K562 (cell line): ENCODE results near the gene FTO. TPM values are rescaled to one million over a fixed set of nuclear protein-coding genes. Genes with fewer than 3 reads are reported as not detected.

Experiments used
- ATAC-seq: fragments of 200-7000 bp; cut with Tn5 transposase; 3 replicates; pipeline ENCODE4 v1.9.1; 2020; ENCODE audit warnings: moderate library complexity
- BruUV-seq: library from RNA; stranded (reverse); fragments of 400-500 nt; replicated peaks from 2 replicates; lab custom pipeline; 2021; lab: Mats Ljungman, UMichigan
- CTCF ChIA-PET: fragments of 300-600 bp; formaldehyde crosslinking; extraction: SDS; loops from one replicate; lab custom pipeline; 2021; ENCODE audit warnings: low intra/inter-chr PET ratio; lab: Yijun Ruan, JAX
- POLR2A ChIA-PET: fragments of 300-600, 350-650 bp; sonication (Branson Sonifier 250); formaldehyde crosslinking; extraction: SDS; loops from one replicate; lab custom pipeline; 2021; ENCODE audit warnings: antibody characterized with exemption, inconsistent platforms; lab: Yijun Ruan, JAX
- DNase-seq, 4 experiments: peaks; one replicate each; pipeline versions ENCODE4 v3.0.0 to v3.0.0-alpha.2; 2011 to 2018; ENCODE audit warnings: low spot score in 3 of 4, mixed read lengths in 3 of 4; ENCODE audit errors: extremely low read depth in 1 of 4
- FAIRE-seq: peaks from 2 replicates; lab custom pipeline; 2011; peaks lifted over from hg19 to GRCh38; lab: Jason Lieb, UNC
- H2AFZ ChIP-seq: 2 replicates; pipeline ENCODE4 v1.6.0; 2011; ENCODE audit warnings: low read depth, low read length, control low read depth, inconsistent platforms
- H3K27ac ChIP-seq: fragments of 200-600 bp; 3 replicates; pipeline ENCODE4 v1.8.0; 2011; ENCODE audit warnings: low read depth, mild to moderate bottlenecking, control low read depth, inconsistent platforms, low read length, moderate library complexity, mixed read lengths; ENCODE audit errors: extremely low read depth
- H3K27me3 ChIP-seq, 2 experiments: fragments of 300-600 bp in 1 of 2; 2 replicates in 1 of 2; 3 replicates in 1 of 2; pipeline versions ENCODE4 v1.6.0 to v1.8.0; 2011; ENCODE audit warnings: inconsistent platforms in 2 of 2, low read length in 2 of 2, mild to moderate bottlenecking in 1 of 2, mixed read lengths in 1 of 2, moderate library complexity in 1 of 2; ENCODE audit not compliant: control insufficient read depth in 2 of 2, insufficient read depth in 2 of 2
- H3K36me3 ChIP-seq: fragments of 300-600 bp; 3 replicates; pipeline ENCODE4 v1.8.0; 2011; ENCODE audit warnings: mild to moderate bottlenecking, low read length, inconsistent platforms; ENCODE audit not compliant: control insufficient read depth, insufficient read depth
- H3K4me1 ChIP-seq, 2 experiments: fragments of 200-600 bp in 1 of 2; replicated peaks in 1 of 2; 2 replicates in 1 of 2; 3 replicates in 1 of 2; pipeline versions ENCODE4 v1.5.1 to v1.8.0; 2011; ENCODE audit warnings: inconsistent platforms in 2 of 2, low read length in 2 of 2, mild to moderate bottlenecking in 1 of 2, mixed read lengths in 1 of 2, moderate library complexity in 1 of 2; ENCODE audit not compliant: control insufficient read depth in 2 of 2, insufficient read depth in 2 of 2
- H3K4me2 ChIP-seq: 2 replicates; pipeline ENCODE4 v1.6.1; 2011; ENCODE audit warnings: low read length, control low read depth, inconsistent platforms, mixed read lengths; ENCODE audit not compliant: insufficient read depth
- H3K4me3 ChIP-seq: fragments of 200-600 bp; sonication (generic), shearing (Covaris generic); 2 replicates; pipeline ENCODE4 v1.5.1; 2016; ENCODE audit warnings: control low read depth, inconsistent platforms
- H3K79me2 ChIP-seq: fragments of 200-600 bp; 3 replicates; pipeline ENCODE4 v1.8.0; 2011; ENCODE audit warnings: low read length, inconsistent platforms; ENCODE audit not compliant: control insufficient read depth, insufficient read depth
- H3K9ac ChIP-seq, 2 experiments: 2 replicates each; pipeline versions ENCODE4 v1.6.0 to v1.6.1; 2011; ENCODE audit warnings: low read depth in 2 of 2, low read length in 2 of 2, control low read depth in 1 of 2, inconsistent platforms in 1 of 2, mild to moderate bottlenecking in 1 of 2, mixed read lengths in 1 of 2; ENCODE audit not compliant: insufficient read depth in 1 of 2
- H3K9me1 ChIP-seq: one replicate; pipeline ENCODE4 v1.6.0; 2011; ENCODE audit warnings: inconsistent platforms, mild to moderate bottlenecking, low read length, moderate library complexity; ENCODE audit not compliant: control insufficient read depth, insufficient read depth
- H3K9me3 ChIP-seq: replicated peaks from 2 replicates; pipeline ENCODE4 v1.5.1; 2011; ENCODE audit warnings: low read depth, low read length, inconsistent platforms; ENCODE audit not compliant: control insufficient read depth, insufficient read depth
- H4K20me1 ChIP-seq: replicated peaks from 2 replicates; pipeline ENCODE4 v1.6.1; 2011; ENCODE audit warnings: low read length, inconsistent platforms, mixed read lengths; ENCODE audit not compliant: control insufficient read depth, insufficient read depth
- CBFA2T3 ChIP-seq: fragments of 450-650 bp; IDR thresholded peaks from 2 replicates; pipeline ENCODE4 v1.6.1; 2017
- EP400 ChIP-seq: fragments of 450-650 bp; IDR thresholded peaks from 2 replicates; pipeline ENCODE4 v1.6.1; 2017; ENCODE audit warnings: antibody characterized with exemption, mild to moderate bottlenecking, moderate library complexity
- GATA2 ChIP-seq: sonication (generic); formaldehyde crosslinking; IDR thresholded peaks from 2 replicates; pipeline ENCODE4 v1.4.0; 2020; ENCODE audit warnings: mild to moderate bottlenecking, missing genetic modification reagents
- HDAC8 ChIP-seq: fragments of 450-650 bp; IDR thresholded peaks from 2 replicates; pipeline ENCODE4 v1.6.1; 2016; ENCODE audit warnings: mild to moderate bottlenecking, missing genetic modification characterization, moderate library complexity, missing compliant biosample characterization
- PHB2 ChIP-seq: fragments of 450-650 bp; IDR thresholded peaks from 2 replicates; pipeline ENCODE4 v1.6.1; 2017; ENCODE audit warnings: low read depth
- PHTF2 ChIP-seq: fragments of 250-450 bp; sonication (Bioruptor Pico); IDR thresholded peaks from 2 replicates; pipeline ENCODE4 v1.5.0; 2021; ENCODE audit warnings: mild to moderate bottlenecking
- POLR2G ChIP-seq: fragments of 200-400 bp; formaldehyde crosslinking; IDR thresholded peaks from 2 replicates; pipeline ENCODE4 v1.6.1; 2017; ENCODE audit warnings: low read depth, mild to moderate bottlenecking, antibody characterized with exemption, low read length, moderate library complexity
- RBM34 ChIP-seq: fragments of 200-400 bp; formaldehyde crosslinking; IDR thresholded peaks from 2 replicates; pipeline ENCODE4 v1.6.1; 2018; ENCODE audit warnings: low read length, borderline replicate concordance; ENCODE audit not compliant: insufficient read depth
- SLC30A9 ChIP-seq: fragments of 250-450 bp; sonication (Bioruptor Pico); IDR thresholded peaks from 2 replicates; pipeline ENCODE4 v1.8.0; 2022; ENCODE audit warnings: mild to moderate bottlenecking, moderate library complexity
- ZNF239 ChIP-seq: fragments of 250-450 bp; sonication (Bioruptor Pico); IDR thresholded peaks from 2 replicates; pipeline ENCODE4 v1.4.0; 2020; ENCODE audit warnings: mild to moderate bottlenecking
- ZNF280A ChIP-seq: fragments of 450-650 bp; IDR thresholded peaks from 2 replicates; pipeline ENCODE4 v1.6.1; 2018; ENCODE audit warnings: mild to moderate bottlenecking, low read depth; ENCODE audit not compliant: partially characterized antibody
- ZNF696 ChIP-seq: fragments of 250-450 bp; sonication (Bioruptor Pico); conservative IDR thresholded peaks from 2 replicates; pipeline ENCODE4 v1.4.0; 2020; ENCODE audit warnings: mild to moderate bottlenecking, moderate library complexity
- ZNF75A ChIP-seq: fragments of 450-650 bp; formaldehyde crosslinking; IDR thresholded peaks from 2 replicates; pipeline ENCODE4 v1.4.0; 2020; ENCODE audit warnings: mild to moderate bottlenecking
- ZNF785 ChIP-seq: fragments of 250-450 bp; sonication (Bioruptor Pico); IDR thresholded peaks from 2 replicates; pipeline ENCODE4 v1.4.0; 2020; ENCODE audit warnings: mild to moderate bottlenecking
- WGBS: fragments of 100-300 bp; shearing (Covaris generic); methylation state at CpG from one replicate; pipeline ENCODE4 v1.1.6; 2016; ENCODE audit warnings: low coverage, mixed read lengths; ENCODE audit not compliant: insufficient coverage; ENCODE audit errors: missing lambda C conversion rate; 5-methylcytosine and 5-hydroxymethylcytosine counted together
- in situ Hi-C: fragments of 300-500 bp; cut with MboI; formaldehyde crosslinking; loops from 4 replicates; pipeline ENCODE4 v1.15.0; 2018; ENCODE audit warnings: inconsistent platforms, mixed read lengths
- intact Hi-C: fragments of 100-400 bp; cut with micrococcal nuclease; formaldehyde crosslinking; loops from 2 replicates; pipeline ENCODE4 v1.14.2; 2022
- polyA plus RNA-seq, 8 experiments: library from polyadenylated mRNA; depleted of rRNA in 4 of 8; stranded (reverse) in 5 of 8; unstranded in 3 of 8; fragments of >200 nt; fragmentation: Nextera tagmentation in 2 of 8; fragmentation: Illumina TruSeq in 1 of 8; extraction: Ambion mirVana in 2 of 8; extraction: Trizol in 1 of 8; gene quantifications; 2 replicates each; pipeline versions ENCODE4 v1.2.1 to v1.2.3, GENCODE V29; 2011 to 2014; ENCODE audit warnings: inconsistent platforms in 1 of 8, missing spikeins in 1 of 8
- total RNA-seq, 7 experiments: library from RNA; depleted of rRNA in 6 of 7; stranded (reverse); fragments of >200 nt in 6 of 7; fragmentation: Illumina TruSeq in 2 of 7; extraction: Trizol in 2 of 7; gene quantifications; 2 replicates each; pipeline versions ENCODE4 v1.2.1 to v1.2.3, GENCODE V29; 2011 to 2021; ENCODE audit warnings: low replicate concordance in 1 of 7
- TF ChIP-seq, protein P1 (sequence below): fragments of 250-450 bp; sonication (Bioruptor Pico); IDR thresholded peaks from 2 replicates; pipeline ENCODE4 v1.8.0; 2022; ENCODE audit warnings: inconsistent platforms
- TF ChIP-seq, protein P2 (sequence below): fragments of 250-450 bp; sonication (Bioruptor Pico); IDR thresholded peaks from 2 replicates; pipeline ENCODE4 v1.8.0; 2021; ENCODE audit warnings: borderline replicate concordance, mild to moderate bottlenecking, moderate library complexity; ENCODE audit not compliant: poor library complexity, severe bottlenecking
- TF ChIP-seq, protein P3 (sequence below): IDR thresholded peaks from 2 replicates; pipeline ENCODE4 v1.6.1; 2011; ENCODE audit not compliant: insufficient read length; ENCODE audit errors: extremely low read depth

The FTO gene
- total and polyA plus RNA-seq, 9 of the 15 experiments (the other 6 are each of a cell fraction or from before 2014, with no cell fraction given), result 11.3 to 27.7 (median 25.5) TPM

GRCh38 chr16:54180421-54181359 is 476.7 kb downstream of the FTO start:
- Histone ChIP-seq H3K27ac (no peak overlapping the region), H3K4me2 (no peak overlapping the region), H2AFZ (no peak overlapping the region), H3K4me3 (no peak overlapping the region), H3K79me2 (no peaks in the 10 kb centered on the region), H3K9me3 (no peaks in the 10 kb centered on the region), H3K27me3 (peaks cover 13 to 23% of the 10 kb centered on the region in 2 experiments; a peak in 4 of 5 replicates), H3K36me3 (no peaks in the 10 kb centered on the region), H3K9ac (no peak overlapping the region), H4K20me1 (no peaks in the 10 kb centered on the region), H3K4me1 (no peaks in the 10 kb centered on the region; a peak in 1 of 5 replicates), H3K9me1 (no peaks in the 10 kb centered on the region)
- WGBS, result 0% methylated on average over 3 of the region's 3 CpGs
- ChIA-PET POLR2A (interaction anchor here (0.6 to 1.1 kb wide), 2 partner anchors 8 to 21 kb away, joined by 3 to 4 read pairs; no protein-coding TSS in a partner anchor), CTCF (no interaction called here)
- peak; percentile 48 for FAIRE-seq
- TF ChIP-seq ZNF785 (CRISPR knock-in tag), result no peak
- no peak for TF ChIP-seq CBFA2T3
- no peak for TF ChIP-seq ZNF280A
- no peak for TF ChIP-seq PHB2
- no peak for TF ChIP-seq POLR2G
- no peak for TF ChIP-seq ZNF696 (CRISPR knock-in tag)
- no peak for TF ChIP-seq SLC30A9 (CRISPR knock-in tag)
- no peak for TF ChIP-seq RBM34
- TF ChIP-seq ZNF75A (CRISPR knock-in tag), result no peak
- no peak for TF ChIP-seq PHTF2 (CRISPR knock-in tag)
- TF ChIP-seq, protein P1, sequence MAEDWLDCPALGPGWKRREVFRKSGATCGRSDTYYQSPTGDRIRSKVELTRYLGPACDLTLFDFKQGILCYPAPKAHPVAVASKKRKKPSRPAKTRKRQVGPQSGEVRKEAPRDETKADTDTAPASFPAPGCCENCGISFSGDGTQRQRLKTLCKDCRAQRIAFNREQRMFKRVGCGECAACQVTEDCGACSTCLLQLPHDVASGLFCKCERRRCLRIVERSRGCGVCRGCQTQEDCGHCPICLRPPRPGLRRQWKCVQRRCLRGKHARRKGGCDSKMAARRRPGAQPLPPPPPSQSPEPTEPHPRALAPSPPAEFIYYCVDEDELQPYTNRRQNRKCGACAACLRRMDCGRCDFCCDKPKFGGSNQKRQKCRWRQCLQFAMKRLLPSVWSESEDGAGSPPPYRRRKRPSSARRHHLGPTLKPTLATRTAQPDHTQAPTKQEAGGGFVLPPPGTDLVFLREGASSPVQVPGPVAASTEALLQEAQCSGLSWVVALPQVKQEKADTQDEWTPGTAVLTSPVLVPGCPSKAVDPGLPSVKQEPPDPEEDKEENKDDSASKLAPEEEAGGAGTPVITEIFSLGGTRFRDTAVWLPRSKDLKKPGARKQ, result no peak
- TF ChIP-seq, protein P2, sequence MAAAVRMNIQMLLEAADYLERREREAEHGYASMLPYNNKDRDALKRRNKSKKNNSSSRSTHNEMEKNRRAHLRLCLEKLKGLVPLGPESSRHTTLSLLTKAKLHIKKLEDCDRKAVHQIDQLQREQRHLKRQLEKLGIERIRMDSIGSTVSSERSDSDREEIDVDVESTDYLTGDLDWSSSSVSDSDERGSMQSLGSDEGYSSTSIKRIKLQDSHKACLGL (CRISPR knock-in tag), result no peak
- TF ChIP-seq, protein P3, sequence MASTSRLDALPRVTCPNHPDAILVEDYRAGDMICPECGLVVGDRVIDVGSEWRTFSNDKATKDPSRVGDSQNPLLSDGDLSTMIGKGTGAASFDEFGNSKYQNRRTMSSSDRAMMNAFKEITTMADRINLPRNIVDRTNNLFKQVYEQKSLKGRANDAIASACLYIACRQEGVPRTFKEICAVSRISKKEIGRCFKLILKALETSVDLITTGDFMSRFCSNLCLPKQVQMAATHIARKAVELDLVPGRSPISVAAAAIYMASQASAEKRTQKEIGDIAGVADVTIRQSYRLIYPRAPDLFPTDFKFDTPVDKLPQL, result no peak
- TF ChIP-seq HDAC8 (tag), result no peak
- TF ChIP-seq GATA2 (CRISPR knock-in tag), result no peak
- no peak for TF ChIP-seq ZNF239 (CRISPR knock-in tag)
- TF ChIP-seq EP400, result no peak
- BruUV-seq, result no TSS peak
- ATAC-seq, result no peak
- DNase-seq, result no peak
- intact Hi-C loops, result no loop called here
- in situ Hi-C loops, result no loop called here
